Effector memory CD4-positive, alpha-beta T cell (primary cell): ENCODE measurements around the gene DAD1.

Source experiments
- DNase-seq, 3 donors: peaks; one replicate each; pipeline ENCODE4 v3.0.0-alpha.2; 2020
- H3K27ac ChIP-seq: 2 replicates; pipeline ENCODE4 v1.7.0; 2013; ENCODE audit warnings: mild to moderate bottlenecking, low read length, moderate library complexity; ENCODE audit not compliant: insufficient read depth, poor library complexity, severe bottlenecking
- H3K27me3 ChIP-seq: replicated peaks from 2 replicates; pipeline ENCODE4 v1.7.0; 2013; ENCODE audit warnings: mild to moderate bottlenecking, low read length; ENCODE audit not compliant: insufficient read depth, control insufficient read depth, poor library complexity, severe bottlenecking
- H3K36me3 ChIP-seq: 2 replicates; pipeline ENCODE4 v1.7.0; 2013; ENCODE audit warnings: mild to moderate bottlenecking, low read length, moderate library complexity; ENCODE audit not compliant: control insufficient read depth, insufficient read depth
- H3K4me1 ChIP-seq: 2 replicates; pipeline ENCODE4 v1.7.0; 2013; ENCODE audit warnings: low read length, mild to moderate bottlenecking; ENCODE audit not compliant: control insufficient read depth, insufficient read depth, poor library complexity, severe bottlenecking
- H3K4me3 ChIP-seq: 2 replicates; pipeline ENCODE4 v1.7.0; 2013; ENCODE audit warnings: low read length, low read depth, mild to moderate bottlenecking; ENCODE audit not compliant: insufficient read depth, poor library complexity, severe bottlenecking
- H3K9me3 ChIP-seq: 2 replicates; pipeline ENCODE4 v1.7.0; 2013; ENCODE audit warnings: mild to moderate bottlenecking, low read length, moderate library complexity; ENCODE audit not compliant: control insufficient read depth

DAD1 gene

DNA sequence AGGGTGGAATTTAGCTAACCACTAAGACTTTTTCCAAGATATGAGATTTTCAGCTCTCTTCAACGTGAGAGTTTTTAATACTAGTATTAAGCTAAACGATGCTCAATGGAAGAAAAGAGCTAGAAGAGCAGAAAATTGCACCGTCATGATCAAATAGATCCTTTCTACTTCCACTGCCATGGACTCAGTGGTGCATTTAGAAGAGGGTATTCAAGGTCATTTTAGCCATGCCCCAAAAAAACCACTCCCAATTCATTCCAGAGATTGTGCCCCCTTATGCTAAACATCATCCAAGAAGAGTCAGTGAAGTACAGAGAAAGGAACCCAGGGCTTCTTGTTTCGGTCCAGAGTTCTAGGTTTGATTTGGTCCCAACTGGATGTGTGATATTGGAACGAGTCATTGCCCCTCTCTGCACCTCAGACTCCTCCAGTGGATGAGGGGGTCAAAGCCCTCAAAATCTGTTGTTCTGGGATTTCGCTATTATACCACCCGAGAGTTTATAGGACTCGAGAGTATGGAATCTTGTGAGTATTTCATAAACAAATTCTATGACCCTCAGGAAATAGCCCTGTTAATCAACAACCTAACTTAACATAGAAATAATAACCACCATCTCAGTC is 55.2 kb downstream of the DAD1 start:
- DNase-seq = no peak
- peak overlapping the region; percentile 35 for H3K4me3 ChIP-seq
- peak overlapping the region; percentile 83 for H3K27ac ChIP-seq
- H3K27me3 ChIP-seq = no peaks in the 10 kb centered on the region
- peaks cover 93% of the 10 kb centered on the region for H3K4me1 ChIP-seq
- peaks cover 50% of the 10 kb centered on the region for H3K36me3 ChIP-seq
- no peaks in the 10 kb centered on the region for H3K9me3 ChIP-seq

- Histone ChIP-seq H3K36me3 (peaks cover 49% of the 10 kb centered on the region), H3K9me3 (no peaks in the 10 kb centered on the region), H3K27ac (peak overlapping the region; percentile 83), H3K27me3 (no peaks in the 10 kb centered on the region), H3K4me3 (peak overlapping the region; percentile 35), H3K4me1 (peaks cover 93% of the 10 kb centered on the region)
- no peak for DNase-seq
Observed at GRCh38 chr14:22533057-22533704, 55.8 kb downstream of the DAD1 start.

GRCh38 chr14:22532345-22533056 is 56.5 kb downstream of the DAD1 start:
- H3K36me3 ChIP-seq = peaks cover 43% of the 10 kb centered on the region
- H3K27me3 ChIP-seq = no peaks in the 10 kb centered on the region
- H3K9me3 ChIP-seq = no peaks in the 10 kb centered on the region
- no peak for DNase-seq
- H3K4me3 ChIP-seq = peak overlapping the region; percentile 35
- peak overlapping the region; percentile 83 for H3K27ac ChIP-seq
- peaks cover 86% of the 10 kb centered on the region for H3K4me1 ChIP-seq

DNA sequence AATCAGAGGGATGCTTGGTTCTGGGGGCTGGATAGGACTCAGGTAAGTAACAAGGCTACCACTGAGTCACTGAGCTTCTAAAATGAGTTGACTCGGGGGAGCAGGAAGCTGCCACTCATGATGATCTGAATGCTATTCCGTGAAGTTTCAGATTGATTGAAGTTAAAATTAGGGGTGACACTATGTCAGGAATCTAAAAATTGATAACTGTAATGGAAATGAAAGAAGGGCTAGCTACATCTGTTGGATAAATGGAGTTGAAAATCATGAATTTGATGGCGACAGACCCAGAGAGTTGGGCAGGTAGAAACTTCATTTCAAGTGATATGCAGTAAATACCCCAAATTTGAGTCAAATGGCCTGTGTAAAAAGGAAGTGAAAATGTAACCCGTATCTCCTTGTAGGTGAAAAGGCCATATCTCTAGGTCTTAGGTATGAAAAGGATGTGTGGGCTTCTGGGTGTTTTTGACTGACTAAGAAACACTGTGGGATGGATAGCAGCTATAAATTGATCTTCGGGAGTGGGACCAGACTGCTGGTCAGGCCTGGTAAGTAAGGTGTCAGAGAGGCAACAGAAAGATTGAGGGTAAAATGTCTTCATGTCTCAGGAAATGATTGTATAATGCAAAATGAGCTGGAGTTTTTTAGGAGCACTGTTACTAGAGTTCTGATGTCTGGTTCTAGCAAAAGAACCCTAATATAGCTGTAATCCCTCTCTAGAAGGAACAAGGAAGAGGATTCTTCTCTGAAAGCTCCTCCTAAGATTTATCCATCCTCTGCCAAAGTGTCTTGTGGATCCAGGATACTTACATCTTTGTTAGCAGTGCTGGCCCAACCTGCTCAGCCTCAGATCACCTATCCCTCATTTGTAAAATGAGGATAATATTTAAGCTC is 57.3 kb downstream of the DAD1 start:
- H3K27ac ChIP-seq = peak overlapping the region; percentile 83
- H3K4me1 ChIP-seq = peaks cover 86% of the 10 kb centered on the region
- no peak for DNase-seq
- H3K4me3 ChIP-seq = peak overlapping the region; percentile 36
- H3K36me3 ChIP-seq = peaks cover 50% of the 10 kb centered on the region
- no peaks in the 10 kb centered on the region for H3K9me3 ChIP-seq
- no peaks in the 10 kb centered on the region for H3K27me3 ChIP-seq

- no peaks in the 10 kb centered on the region for H3K9me3 ChIP-seq
- peaks cover 54% of the 10 kb centered on the region for H3K36me3 ChIP-seq
- H3K27me3 ChIP-seq = no peaks in the 10 kb centered on the region
- peak overlapping the region; percentile 41 for H3K4me3 ChIP-seq
- DNase-seq = no peak
- peaks cover 89% of the 10 kb centered on the region for H3K4me1 ChIP-seq
- peak overlapping the region; percentile 83 for H3K27ac ChIP-seq
Observed at GRCh38 chr14:22530127-22530526, 58.9 kb downstream of the DAD1 start.

- peak overlapping the region; percentile 83 for H3K27ac ChIP-seq
- DNase-seq = no peak
- H3K9me3 ChIP-seq = no peaks in the 10 kb centered on the region
Observed at GRCh38 chr14:22526744-22527143, 62.3 kb downstream of the DAD1 start.

GRCh38 chr14:22526218-22526617 is 62.8 kb downstream of the DAD1 start:
- peaks cover 83% of the 10 kb centered on the region for H3K4me1 ChIP-seq
- H3K27ac ChIP-seq = peak overlapping the region; percentile 83
- no peaks in the 10 kb centered on the region for H3K27me3 ChIP-seq
- no peaks in the 10 kb centered on the region for H3K9me3 ChIP-seq
- peaks cover 53% of the 10 kb centered on the region for H3K36me3 ChIP-seq
- DNase-seq = no peak
- H3K4me3 ChIP-seq = peak overlapping the region; percentile 45

More at GRCh38 chr14:22526744-22527143, 62.3 kb downstream of the DAD1 start:
- Histone ChIP-seq H3K4me3 (peak overlapping the region; percentile 45), H3K4me1 (peaks cover 83% of the 10 kb centered on the region), H3K27me3 (no peaks in the 10 kb centered on the region), H3K36me3 (peaks cover 48% of the 10 kb centered on the region)

GRCh38 chr14:22524784-22525161 is 64.3 kb downstream of the DAD1 start:
- no peak for DNase-seq
- Histone ChIP-seq H3K9me3 (no peaks in the 10 kb centered on the region), H3K27ac (peak overlapping the region; percentile 83), H3K4me1 (peaks cover 79% of the 10 kb centered on the region), H3K27me3 (no peaks in the 10 kb centered on the region), H3K4me3 (peak overlapping the region; percentile 49), H3K36me3 (peaks cover 45% of the 10 kb centered on the region)

- Histone ChIP-seq H3K4me1 (peaks cover 79% of the 10 kb centered on the region), H3K9me3 (no peaks in the 10 kb centered on the region), H3K27me3 (no peaks in the 10 kb centered on the region), H3K4me3 (peak overlapping the region; percentile 49), H3K27ac (peak overlapping the region; percentile 83), H3K36me3 (peaks cover 40% of the 10 kb centered on the region)
- DNase-seq = no peak
Observed at GRCh38 chr14:22524115-22524783, 64.8 kb downstream of the DAD1 start.
